Stomach (tissue), 4 donors: ENCODE data around the gene TLR7.

Experiments used
- EP300 ChIP-seq: sonication (generic); formaldehyde crosslinking; IDR thresholded peaks from one replicate; pipeline ENCODE4 v1.6.1; 2017; ENCODE audit warnings: antibody characterized with exemption
- POLR2A ChIP-seq, 4 donors: fragments of 450-650 bp; IDR thresholded peaks; one replicate each; pipeline ENCODE4 v1.6.1; 2016; ENCODE audit warnings: antibody characterized with exemption in 4 of 4, control low read depth in 2 of 4, mild to moderate bottlenecking in 1 of 4, moderate library complexity in 1 of 4
- POLR2AphosphoS5 ChIP-seq, 3 donors: sonication (generic); formaldehyde crosslinking; IDR thresholded peaks; one replicate each; pipeline ENCODE4 v1.6.1; 2016; ENCODE audit warnings: antibody characterized with exemption in 3 of 3
- TF ChIP-seq, protein P1 (sequence below), 7 experiments: fragments of 450-650 bp in 4 of 7; fragments of 200-600 bp in 3 of 7; sonication (generic) in 3 of 7; IDR thresholded peaks; one replicate each; pipeline ENCODE4 v1.5.1; 2016 to 2019; ENCODE audit warnings: antibody characterized with exemption in 7 of 7, control low read depth in 2 of 7, mild to moderate bottlenecking in 1 of 7

DNA sequence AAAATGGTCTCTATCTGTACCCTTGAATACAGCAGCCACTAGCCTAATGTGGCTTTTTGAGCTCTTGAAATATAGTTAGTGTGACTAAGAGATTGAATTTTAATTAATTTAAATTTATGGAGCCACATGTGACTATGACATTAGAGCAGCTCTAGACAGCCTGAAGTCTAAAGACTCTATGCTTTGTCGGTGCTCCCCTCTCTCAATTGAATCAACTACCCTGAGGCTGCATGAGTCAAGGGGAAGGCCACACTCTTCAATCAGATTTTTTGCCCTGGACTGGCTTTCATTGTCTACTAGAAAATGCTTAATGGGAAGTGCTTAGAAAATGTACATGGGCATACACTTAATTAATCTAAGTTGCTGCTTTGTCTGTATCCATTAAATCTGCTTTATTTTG lies 11.7 kb downstream of the TLR7 start:
- TF ChIP-seq POLR2A (IDR thresholded peaks at IDR 0.05) (no peak), EP300 (no peak), POLR2AphosphoS5 (IDR thresholded peaks at IDR 0.05) (no peak)
- TF ChIP-seq, protein P1, sequence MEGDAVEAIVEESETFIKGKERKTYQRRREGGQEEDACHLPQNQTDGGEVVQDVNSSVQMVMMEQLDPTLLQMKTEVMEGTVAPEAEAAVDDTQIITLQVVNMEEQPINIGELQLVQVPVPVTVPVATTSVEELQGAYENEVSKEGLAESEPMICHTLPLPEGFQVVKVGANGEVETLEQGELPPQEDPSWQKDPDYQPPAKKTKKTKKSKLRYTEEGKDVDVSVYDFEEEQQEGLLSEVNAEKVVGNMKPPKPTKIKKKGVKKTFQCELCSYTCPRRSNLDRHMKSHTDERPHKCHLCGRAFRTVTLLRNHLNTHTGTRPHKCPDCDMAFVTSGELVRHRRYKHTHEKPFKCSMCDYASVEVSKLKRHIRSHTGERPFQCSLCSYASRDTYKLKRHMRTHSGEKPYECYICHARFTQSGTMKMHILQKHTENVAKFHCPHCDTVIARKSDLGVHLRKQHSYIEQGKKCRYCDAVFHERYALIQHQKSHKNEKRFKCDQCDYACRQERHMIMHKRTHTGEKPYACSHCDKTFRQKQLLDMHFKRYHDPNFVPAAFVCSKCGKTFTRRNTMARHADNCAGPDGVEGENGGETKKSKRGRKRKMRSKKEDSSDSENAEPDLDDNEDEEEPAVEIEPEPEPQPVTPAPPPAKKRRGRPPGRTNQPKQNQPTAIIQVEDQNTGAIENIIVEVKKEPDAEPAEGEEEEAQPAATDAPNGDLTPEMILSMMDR (IDR thresholded peaks at IDR 0.05), result no peak
